Measurements from ENCODE around the gene LINC00632. TPM values are rescaled to one million over a fixed set of nuclear protein-coding genes. Genes with fewer than 3 reads are reported as not detected.

The LINC00632 gene
- total RNA-seq, 1 donor from 2014 or later = 1,334 TPM

Other genes starting within 250 kb of the LINC00632 start
- not detected for gene SOX3, start 204.7 kb upstream of the LINC00632 start, total RNA-seq